HG03432 (cell line): ENCODE results near the gene ERF.
A peak's percentile ranks its signal among the peaks of the same experiment; 100 is the strongest.

Source experiments
- ATAC-seq: cut with Tn5 transposase; IDR thresholded peaks from one replicate; pipeline ENCODE4 v1.9.1; 2021; ENCODE audit warnings: mild to moderate bottlenecking, moderate library complexity; ENCODE audit not compliant: unreplicated experiment

Gene ERF

DNA sequence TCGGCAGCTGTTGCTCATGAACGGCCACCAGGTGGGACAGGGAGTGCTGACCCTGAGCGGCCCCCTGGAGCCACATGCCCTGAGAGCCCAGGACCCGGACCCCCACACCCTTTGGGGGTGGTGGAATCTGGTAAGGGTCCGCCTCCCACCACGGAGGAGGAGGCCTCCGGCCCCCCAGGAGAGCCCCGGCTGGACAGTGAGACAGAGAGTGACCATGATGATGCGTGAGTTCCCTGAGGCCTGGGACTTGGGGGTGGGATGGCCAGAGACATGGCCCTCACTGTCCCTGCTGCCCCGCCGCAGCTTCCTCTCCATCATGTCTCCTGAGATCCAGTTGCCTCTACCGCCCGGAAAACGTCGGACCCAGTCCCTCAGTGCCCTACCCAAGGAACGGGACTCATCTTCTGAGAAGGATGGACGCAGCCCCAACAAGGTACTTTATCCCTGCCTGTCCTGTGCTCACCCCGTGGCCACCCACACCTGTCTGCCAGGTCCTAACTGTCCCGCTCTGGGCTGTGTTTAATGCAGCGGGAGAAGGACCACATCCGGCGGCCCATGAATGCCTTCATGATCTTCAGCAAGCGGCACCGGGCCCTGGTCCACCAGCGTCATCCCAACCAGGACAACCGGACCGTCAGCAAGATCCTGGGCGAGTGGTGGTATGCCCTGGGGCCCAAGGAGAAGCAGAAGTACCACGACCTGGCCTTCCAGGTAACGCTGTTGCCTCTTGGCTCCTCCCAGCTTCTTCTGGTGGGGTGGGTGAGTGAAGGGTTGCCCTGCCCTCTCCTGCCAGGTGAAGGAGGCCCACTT lies 32.3 kb upstream of the ERF start:
- ATAC-seq, result no peak

DNA sequence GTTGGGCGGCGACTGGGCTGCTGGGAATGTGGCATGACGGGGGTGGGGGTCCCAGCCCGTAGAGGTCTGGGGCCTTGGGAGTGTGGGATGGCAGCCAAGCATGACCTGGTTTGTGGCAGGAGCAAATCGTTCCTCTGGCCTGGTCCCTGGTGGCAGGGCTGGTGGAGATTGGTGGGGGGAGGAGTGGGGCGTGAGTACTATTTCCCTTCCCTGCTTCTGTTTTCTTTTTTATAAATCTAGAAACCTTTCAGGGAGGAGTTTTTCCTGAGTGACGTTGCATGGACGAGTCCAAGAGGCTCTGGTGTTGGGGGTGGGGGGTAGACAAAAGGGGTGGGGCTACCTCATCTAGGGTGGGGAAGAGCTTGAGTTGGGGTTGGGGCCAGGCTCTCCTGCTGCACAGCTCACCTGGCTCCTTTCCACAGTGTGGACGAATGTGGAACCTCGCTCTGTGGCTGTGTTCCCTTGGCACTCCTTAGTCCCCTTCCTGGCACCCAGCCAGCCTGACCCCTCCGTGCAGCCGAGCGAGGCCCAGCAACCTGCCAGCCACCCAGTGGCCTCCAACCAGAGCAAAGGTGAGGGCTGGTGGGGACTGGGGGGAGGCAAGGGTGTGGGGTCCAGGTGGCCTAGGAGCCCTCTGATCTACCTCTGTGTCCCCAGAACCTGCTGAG lies 31.6 kb upstream of the ERF start:
- no peak for ATAC-seq

DNA sequence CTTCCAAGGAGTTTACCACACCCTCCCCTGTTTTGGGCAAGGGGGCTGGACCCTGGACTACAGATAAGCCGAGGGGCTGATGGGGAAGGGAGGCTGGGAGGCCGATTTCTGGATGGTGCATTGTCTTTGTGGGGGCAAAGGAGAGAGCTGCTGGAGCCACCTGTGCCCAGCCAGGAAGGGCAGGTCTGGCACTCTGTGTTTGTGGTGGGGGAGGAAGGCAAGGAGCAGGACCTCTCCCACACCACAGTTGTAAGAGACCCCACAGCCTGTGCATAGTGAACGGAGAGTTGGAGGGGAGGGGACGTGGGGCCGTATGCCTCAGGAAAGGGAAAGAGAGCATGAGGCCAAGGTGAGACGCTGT lies 31.0 kb upstream of the ERF start:
- ATAC-seq, result no peak

DNA sequence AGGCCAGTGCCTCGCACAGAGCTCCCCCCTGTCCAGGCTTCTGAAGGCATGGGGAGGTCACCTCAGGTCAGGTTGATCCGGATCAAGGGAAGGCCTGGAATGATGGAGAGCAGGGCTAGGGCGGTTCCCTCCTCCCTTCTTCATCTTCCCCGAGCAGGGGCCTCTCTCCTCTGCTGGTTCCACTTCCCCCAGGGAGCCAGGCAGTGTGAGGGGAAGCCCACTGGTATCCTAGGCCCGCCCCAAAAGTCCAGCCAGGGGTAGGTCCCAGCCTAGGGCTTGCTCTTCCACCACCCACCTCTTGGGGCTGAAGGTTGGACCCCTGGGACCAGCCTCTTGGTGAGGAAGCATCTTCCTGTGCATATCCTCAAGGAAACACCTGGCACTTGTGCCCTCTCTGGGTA lies 30.6 kb upstream of the ERF start:
- ATAC-seq, result no peak

DNA sequence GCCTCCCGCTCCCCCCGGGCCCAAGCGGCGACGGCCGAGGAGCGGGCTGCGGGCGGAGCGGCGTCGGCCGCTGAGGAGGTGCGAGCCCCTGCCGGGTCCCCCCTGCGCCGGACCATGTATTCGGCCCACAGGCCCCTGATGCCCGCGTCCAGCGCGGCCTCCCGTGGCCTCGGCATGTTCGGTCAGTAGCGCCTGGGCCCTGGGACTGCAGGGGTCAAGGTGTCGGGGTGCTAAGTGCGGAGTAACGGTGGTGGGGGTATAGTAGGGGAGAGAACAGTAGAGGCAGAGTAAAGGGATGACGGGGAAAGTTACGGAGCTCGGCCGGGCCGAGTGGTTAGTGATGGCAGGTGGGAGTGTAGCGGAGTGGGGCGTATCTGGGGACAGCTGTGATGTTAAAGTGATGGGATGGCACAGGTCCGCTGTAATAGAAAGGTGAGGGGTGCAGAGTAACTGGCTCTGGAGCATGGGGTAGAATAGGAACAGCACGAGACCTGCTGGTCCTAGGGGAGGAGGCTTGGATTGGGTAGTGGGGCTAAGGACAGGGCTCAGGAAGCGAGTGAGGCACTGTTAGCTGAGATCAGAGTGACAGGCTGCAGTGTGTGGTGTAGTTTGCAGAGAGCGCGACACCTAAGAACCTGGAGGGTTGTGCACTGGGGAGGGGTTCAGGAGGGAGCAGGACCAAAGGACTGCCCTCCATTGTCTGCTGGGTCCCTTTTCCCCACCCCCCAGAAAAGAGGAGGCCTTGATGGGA lies 29.8 kb upstream of the ERF start:
- no peak for ATAC-seq

DNA sequence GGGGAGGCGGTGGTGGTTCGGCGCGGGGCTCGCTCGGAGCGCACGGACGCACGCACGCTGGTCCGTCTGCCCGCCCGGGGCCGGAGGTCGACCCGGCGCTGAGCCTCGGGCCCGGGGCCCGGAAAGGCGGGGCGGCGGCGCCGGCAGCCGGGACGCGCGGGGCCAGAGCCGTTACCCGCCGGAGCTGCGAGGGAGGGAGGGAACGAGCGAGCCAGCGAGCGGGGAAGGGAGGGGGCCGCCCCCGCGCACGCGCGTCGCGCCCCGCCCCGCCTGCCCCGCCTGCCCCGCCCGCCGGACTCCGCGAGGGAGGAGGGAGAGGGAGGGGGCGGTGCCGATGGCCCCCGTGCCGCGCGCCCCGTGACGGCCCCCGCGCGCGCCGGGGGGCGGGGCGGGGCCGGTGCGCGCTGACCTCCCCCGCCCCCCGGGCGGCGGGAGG lies 29.2 kb upstream of the ERF start:
- peak; percentile 35 for ATAC-seq

DNA sequence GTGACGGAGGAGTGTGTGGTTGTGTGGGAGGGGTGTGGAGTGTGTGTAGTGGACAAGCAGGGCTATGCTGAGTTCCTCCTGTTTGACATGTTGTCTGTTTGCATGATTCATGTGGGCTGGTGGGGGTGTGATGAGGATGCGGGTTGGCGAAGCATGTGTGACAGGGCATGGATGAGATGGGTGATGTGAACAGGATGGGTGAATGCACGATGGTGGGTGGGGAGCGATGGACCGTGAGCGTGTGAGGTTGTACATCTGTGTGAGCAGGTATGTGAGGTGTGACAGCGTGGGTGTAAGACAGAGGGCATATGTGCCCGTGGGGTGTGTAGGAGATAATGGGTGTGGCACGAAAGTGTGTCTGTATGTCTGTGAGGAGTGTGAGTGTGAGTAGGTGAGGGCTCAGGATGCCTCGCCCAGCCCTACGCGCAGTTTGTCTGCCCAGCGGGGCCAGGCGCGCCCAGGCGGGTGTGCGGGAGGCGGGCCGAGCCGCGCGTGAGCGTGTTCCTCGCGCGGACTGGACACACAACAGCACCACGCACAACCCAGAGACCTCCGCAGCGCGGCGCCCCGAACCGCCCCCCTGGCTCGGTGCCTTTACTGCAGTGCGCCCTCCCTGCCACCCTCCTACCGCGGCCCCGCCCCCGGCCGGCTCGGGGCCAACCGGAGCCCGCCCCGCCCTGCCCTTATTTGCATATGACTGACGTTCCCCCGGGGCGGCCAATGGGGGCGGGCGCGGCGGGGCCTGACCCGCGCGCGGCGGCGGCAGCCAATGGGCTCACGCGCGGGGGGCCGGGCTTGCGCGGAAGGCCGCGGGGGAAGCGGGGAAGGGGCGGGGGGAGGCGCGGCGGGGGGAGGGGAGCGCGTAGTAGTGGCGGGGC lies 28.5 kb upstream of the ERF start:
- peak; percentile 42 for ATAC-seq

DNA sequence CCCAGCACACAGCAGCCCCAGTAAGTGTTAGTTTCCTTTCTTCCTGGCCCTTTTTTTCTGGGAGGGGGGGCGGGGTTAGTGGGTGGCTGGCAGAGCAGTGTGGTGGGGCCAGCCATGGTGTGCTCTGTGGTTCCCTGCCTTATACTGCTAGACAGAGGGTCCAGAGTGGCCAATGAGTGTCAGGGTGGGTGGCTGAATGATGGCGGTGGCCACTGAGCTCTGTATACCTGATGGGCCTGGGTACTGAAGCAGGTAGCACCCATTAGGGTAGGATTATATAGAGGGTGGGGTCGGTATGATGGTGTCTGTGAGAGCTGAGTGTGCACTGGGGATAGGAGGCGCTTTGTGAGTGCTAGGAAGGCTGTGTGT lies 27.9 kb upstream of the ERF start:
- no peak for ATAC-seq

DNA sequence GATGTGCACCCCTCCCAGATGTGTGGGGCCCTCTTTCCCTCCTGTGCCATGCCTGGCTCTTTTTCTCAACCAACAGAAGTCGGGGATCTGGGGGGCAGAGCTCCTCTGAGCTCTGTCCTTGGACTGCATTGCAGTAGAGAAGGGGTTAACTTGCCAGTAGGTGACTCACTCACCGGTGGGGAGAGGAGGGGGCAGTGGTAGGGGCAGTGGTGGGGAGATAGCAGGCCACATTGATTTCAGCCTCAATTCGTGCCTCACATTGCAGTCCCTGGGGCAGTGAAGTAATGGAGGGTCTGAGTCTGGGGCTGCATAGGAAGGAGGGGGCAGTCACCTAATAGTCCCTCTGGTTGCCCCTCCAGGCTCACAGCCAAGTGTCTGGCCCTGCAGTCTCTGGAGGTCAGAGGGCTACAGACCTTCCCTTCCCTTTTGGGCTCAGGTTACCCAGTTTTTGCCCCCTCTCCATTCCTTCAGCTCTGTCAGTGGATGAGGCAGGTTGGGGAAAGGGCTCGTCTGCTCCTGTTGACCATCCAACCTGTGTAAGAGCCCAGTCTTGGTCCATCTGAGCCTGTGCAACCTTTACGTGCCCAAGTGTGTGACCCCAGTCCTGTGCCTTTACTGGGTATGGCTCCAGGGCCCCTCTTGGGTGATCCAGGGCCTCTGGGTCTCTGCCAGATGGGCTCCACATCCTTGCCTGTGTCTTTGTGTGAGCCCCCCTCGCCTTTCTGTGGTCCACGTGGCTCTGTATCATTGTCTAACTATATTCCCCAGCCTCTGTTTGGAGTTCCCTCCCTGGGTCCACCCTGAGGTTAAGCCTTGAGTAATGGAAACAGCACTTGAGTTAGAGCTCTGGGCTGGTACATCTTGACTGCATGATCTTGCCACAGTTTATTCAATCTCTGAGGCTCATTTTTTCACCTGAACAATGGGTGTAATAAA lies 27.2 kb upstream of the ERF start:
- ATAC-seq, result no peak

DNA sequence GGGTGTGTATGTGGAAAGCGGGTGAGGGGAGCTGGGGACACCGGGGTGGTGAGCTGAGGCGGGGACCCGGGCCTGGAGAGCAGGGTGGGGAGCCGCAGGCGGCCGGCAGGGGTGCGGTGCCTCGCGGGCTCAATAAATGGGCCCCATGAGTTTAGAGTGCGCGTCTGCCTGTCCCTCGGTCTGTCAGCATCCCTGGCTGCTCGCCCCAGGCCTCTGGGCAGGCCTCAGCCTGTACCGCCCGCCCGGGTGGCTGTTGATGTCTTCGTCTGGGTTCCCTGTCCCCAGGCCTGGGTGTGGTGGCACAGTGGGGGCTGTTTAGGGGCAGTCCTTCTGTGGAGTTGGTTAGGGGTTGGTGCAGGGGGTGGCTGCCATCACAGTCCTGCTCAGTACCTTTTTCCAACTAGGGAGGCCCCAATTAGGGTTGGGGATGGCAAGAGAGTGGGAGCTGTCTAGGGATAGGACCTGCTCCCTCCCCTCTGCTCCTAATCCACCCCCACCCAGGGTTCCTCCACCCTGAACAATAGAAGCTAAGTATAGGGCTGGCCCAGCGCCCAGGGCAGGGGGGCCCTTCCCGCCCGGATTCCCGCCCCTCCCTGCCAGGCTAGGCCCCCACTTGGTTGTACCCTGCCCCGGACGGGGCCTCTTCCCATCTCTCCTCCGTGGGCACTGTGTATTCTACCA lies 26.4 kb upstream of the ERF start:
- ATAC-seq, result no peak

DNA sequence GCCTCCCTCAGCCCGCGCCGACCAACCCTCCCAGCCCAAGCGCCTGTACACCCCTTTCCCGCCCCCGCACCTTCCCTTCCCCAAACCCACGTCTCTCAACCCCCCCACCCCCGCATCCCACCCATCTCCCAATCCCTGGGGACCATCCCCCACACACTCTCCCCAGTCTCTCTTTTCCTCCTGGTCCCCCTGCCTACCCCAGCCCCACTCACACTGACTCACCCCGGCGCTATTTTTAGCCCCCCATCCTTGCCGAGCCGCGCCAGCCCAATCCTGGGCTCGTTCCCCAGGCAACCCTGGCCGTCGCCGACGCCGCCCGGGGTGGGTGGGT lies 25.9 kb upstream of the ERF start:
- no peak for ATAC-seq

DNA sequence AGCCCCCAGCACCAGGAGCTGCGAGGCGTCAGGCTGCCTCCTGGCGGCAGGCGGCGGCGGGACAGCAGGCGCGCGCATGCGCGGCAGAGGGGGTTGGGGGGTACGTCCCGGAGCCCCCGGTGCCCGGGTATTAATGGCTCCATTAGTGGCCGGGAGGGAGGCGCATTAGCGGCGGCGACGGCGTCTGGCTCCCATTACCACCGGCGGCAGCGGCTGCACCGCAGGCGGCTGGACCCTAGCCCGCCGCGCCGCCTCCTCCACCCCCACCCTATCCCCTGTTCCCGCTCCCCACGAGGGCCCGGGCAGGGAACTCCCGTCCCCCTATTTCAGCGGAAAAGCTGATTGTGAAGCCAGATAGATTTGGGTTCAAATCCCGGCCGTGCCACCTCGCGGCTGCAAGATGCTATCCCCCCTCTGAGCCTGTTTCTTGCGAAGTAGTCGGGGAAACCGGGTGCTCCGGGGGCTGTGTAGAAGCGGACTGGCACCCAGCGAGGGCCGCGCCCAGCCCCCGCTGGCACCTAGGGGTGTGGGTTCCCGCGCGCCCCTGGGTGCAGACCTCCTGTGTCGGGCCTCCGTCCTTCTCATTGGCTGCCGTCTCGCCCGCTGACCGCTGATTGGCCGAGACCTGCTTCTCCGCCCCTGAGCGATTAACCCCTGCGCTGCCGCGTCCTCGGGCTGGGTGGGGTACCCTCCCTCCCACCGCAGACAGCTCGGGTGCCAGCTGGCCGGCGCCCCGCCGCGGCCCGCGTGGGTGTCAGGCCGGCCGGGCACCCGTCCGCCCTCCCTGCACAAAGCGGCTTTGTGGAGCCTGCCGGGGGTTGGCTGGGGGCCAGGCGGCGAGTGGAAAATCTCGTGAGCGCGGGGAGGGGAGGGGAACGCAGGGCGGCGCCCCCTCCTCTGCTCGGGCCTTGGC lies 25.2 kb upstream of the ERF start:
- peak; percentile 39 for ATAC-seq

DNA sequence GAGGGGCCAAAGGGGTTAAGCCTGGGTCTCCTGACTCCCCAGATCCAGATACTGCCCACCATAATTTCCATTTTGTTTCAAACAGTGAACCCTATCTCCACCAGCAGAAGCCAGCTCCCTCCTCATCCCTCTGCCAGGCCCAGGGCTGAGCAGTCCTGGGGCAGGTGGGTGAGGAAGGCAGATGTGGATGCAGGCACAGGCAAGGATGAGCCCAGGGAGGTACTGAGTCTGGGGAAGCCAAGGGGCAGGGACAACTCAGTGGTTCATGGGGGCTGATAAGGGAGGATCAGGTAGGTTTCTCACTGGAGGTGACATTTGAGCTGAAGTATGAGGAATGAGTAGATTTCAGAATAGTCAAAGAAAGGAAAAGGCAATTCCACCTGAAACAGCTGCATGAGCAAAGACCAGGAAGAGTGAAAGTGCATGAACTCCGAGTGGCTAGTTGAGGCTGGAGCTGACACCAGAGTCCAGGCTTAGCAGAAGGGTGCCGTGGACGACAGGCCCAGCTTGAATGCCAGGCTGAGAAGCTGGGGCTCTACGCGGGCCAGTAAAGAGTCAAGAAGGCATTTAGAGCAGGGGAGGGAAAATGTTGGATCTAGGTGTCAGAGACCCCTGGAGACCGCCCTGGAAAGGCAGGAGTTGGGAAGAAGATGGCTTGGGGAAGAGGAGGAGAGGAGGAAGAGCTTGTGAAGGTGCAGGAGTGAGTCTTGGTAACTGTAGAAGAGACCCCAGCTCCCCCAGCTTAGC lies 24.4 kb upstream of the ERF start:
- no peak for ATAC-seq

DNA sequence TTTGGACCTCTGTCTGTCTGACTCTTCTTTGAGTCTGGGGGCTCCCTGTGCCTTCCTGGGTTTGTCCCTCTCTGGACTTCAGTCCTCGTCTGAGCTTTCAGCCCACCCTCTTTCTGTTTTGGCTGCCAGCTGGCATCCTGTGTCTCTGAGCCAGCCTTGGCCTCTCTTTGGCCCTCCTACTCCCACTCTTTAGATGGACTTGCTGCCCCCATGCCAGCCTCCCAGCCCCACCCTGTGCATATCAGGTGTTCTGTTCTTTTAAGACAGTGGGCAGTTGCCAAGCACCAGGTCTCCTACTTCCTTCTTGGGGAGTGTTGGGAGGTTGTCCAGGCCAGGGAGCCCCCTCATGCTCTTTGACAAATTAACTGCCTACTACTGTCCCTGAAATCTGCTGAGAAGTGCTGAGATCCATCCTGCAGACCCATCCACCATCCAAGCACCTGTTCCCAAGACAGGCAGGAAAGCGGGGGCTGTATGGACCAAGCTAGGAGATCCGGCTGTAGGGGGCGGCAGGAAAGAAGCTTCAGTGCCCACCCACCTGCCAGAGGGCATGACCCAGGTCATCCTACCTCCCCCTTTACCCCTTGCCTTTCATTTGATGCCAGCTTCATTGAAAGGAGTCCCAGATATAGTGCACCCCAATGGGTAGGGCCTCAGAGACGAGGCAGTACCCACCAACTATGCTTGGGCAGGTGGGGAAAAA lies 23.7 kb upstream of the ERF start:
- no peak for ATAC-seq

DNA sequence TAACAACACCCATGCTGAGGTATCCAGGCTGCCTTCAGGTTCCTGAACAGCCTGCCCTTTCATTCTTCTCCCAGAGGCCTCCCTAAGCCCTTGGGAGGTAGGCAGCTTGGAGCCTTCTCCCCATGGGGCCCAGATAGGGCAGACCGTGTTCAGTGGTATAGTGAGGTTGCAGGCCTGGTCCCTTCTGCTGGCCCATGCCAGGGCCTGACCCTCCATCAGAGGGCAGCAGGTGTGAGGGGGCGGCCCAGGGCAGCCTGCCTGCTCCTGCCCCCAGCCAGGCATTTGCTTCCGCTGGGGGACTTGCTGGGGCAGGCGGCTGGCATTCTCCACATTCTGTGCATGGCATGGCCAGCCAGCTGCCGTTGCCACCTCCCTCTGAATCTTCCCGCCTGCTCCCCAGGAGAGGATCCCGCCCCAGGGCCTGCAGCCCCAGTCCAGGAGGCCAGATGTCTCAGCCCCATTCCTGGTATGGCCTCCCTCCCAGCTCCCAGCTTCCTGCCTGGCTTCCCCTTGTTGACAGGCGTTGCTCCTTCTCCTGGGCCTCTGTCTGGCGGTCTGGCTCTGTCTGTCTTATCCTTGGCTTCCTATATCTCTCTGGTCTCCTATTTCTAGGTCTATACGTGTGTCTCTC lies 23.0 kb upstream of the ERF start:
- ATAC-seq, result no peak

DNA sequence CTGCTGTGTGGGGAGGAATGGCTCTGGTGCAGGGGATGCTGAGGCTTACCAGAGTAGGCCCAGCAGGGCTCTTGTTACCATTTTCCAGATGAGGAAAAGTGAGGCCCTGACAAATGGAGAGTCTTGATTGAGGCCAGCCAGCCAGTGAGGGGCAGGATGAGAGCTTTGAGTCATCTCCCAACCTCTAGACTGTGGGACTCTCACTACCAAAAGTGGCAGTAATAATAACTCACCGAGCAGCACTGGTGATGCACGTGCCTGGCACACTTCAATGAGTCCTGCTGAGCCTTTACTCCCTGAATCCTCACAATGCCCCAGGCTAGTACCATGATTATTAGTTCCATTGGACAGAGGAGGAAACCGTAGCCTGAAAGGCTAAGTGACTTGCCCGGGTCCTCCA lies 21.9 kb upstream of the ERF start:
- ATAC-seq, result no peak

DNA sequence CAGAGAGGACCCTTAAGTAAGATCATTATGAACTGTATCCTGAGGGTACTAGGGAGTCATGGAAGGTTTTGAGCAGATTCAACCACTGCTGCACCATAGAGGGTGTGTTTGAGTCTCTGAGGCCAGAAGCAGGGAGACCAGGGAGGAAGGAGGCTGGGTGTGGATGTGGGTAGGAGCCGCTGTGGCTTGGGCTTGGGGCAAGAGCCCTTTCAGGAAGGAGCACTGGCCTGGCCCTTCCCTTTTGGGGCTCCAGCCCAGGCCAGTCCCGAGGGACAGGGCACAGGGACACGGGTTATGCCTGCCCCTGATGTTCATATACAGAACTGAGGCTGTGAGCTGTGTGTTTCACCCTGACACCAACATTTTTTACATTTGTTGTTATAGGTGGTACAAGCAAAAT lies 21.4 kb upstream of the ERF start:
- ATAC-seq, result no peak
